ENCODE measurements around the gene AIDA.

GRCh38 chr1:222694927-222695326 is 17.4 kb downstream of the AIDA start:
- no peak for TF ChIP-seq CTCF (IDR thresholded peaks at IDR 0.05)
- TF ChIP-seq POLR2AphosphoS5 (IDR thresholded peaks at IDR 0.05), result no peak
